PC-3 (cell line): ENCODE measurements around the gene RPL29. TPM values are rescaled to one million over a fixed set of nuclear protein-coding genes. Genes with fewer than 3 reads are reported as not detected.

Source experiments
- ATAC-seq: fragments of 200-7000 bp; cut with Tn5 transposase; 2 replicates; pipeline ENCODE4 v1.9.1; 2020; ENCODE audit warnings: mild to moderate bottlenecking, moderate library complexity
- BruUV-seq: library from RNA; stranded (reverse); fragments of 400-500 nt; replicated peaks from 2 replicates; lab custom pipeline; 2021; lab: Mats Ljungman, UMichigan
- CTCF ChIA-PET: fragments of 300-600 bp; sonication (Branson Sonifier 250); formaldehyde crosslinking; loops from one replicate; lab custom pipeline; 2022; ENCODE audit warnings: antibody characterized with exemption; lab: Charles Lee
- POLR2A ChIA-PET: fragments of 300-600 bp; sonication (Branson Sonifier 250); formaldehyde crosslinking; loops from one replicate; lab custom pipeline; 2022; ENCODE audit warnings: antibody characterized with exemption; ENCODE audit not compliant: unreplicated experiment; lab: Charles Lee
- DNase-seq: peaks from one replicate; pipeline ENCODE4 v3.0.0-alpha.2; 2015
- H2AFZ ChIP-seq: fragments of 300-600 bp; sonication (generic); 2 replicates; pipeline ENCODE4 v1.6.0; 2016; ENCODE audit warnings: antibody characterized with exemption, low read length
- H3F3A ChIP-seq: fragments of 300-600 bp; sonication (generic); one replicate; pipeline ENCODE4 v1.6.0; 2017; ENCODE audit warnings: antibody characterized with exemption, low read length, control low read depth, mild to moderate bottlenecking; ENCODE audit not compliant: unreplicated experiment
- H3K27ac ChIP-seq: fragments of 300-600 bp; sonication (generic); 2 replicates; pipeline ENCODE4 v1.5.1; 2016; ENCODE audit warnings: mild to moderate bottlenecking, low read length
- H3K27me3 ChIP-seq: fragments of 300-600 bp; sonication (generic); 2 replicates; pipeline ENCODE4 v1.6.1; 2016; ENCODE audit warnings: low read length, mixed read lengths
- H3K36me3 ChIP-seq: fragments of 300-600 bp; sonication (generic); 2 replicates; pipeline ENCODE4 v1.6.1; 2016; ENCODE audit warnings: low read depth, mixed run types, low read length, mixed read lengths
- H3K4me1 ChIP-seq: fragments of 300-600 bp; sonication (generic); 2 replicates; pipeline ENCODE4 v1.5.1; 2016; ENCODE audit warnings: low read length; ENCODE audit not compliant: insufficient read depth
- H3K4me2 ChIP-seq: fragments of 300-600 bp; sonication (generic); 2 replicates; pipeline ENCODE4 v1.6.0; 2016; ENCODE audit warnings: low read length
- H3K4me3 ChIP-seq: fragments of 300-600 bp; sonication (generic); 2 replicates; pipeline ENCODE4 v1.5.1; 2016; ENCODE audit warnings: mild to moderate bottlenecking, low read length, mixed read lengths
- H3K79me2 ChIP-seq: fragments of 300-600 bp; sonication (generic); 2 replicates; pipeline ENCODE4 v1.6.1; 2017; ENCODE audit warnings: low read length, mixed read lengths
- H3K9ac ChIP-seq: fragments of 300-600 bp; sonication (generic); 2 replicates; pipeline ENCODE4 v1.6.0; 2016; ENCODE audit warnings: mild to moderate bottlenecking, low read length
- H3K9me2 ChIP-seq: fragments of 300-600 bp; sonication (generic); replicated peaks from 2 replicates; pipeline ENCODE4 v1.6.1; 2016; ENCODE audit warnings: mixed run types, low read length, mixed read lengths
- H3K9me3 ChIP-seq: fragments of 300-600 bp; sonication (generic); 2 replicates; pipeline ENCODE4 v1.6.1; 2016; ENCODE audit warnings: low read length, mixed read lengths
- H4K20me1 ChIP-seq: fragments of 300-600 bp; sonication (generic); 2 replicates; pipeline ENCODE4 v1.6.1; 2016; ENCODE audit warnings: low read length, mixed read lengths
- EZH2 ChIP-seq: fragments of 300-600 bp; sonication (generic); IDR thresholded peaks from one replicate; pipeline ENCODE4 v1.6.1; 2017; ENCODE audit warnings: antibody characterized with exemption, mild to moderate bottlenecking, low read length; ENCODE audit not compliant: unreplicated experiment
- EZH2phosphoT487 ChIP-seq: fragments of 300-600 bp; sonication (generic); IDR thresholded peaks from 2 replicates; pipeline ENCODE4 v1.6.1; 2018; ENCODE audit warnings: mild to moderate bottlenecking, antibody characterized with exemption, low read length, borderline replicate concordance
- intact Hi-C: fragments of 100-400 bp; cut with micrococcal nuclease; formaldehyde crosslinking; loops from 2 replicates; pipeline ENCODE4 v1.9.0; 2023
- total RNA-seq: library from RNA; depleted of rRNA; stranded (reverse); fragments of >200 nt; gene quantifications from 2 replicates; pipeline ENCODE4 v1.2.3, GENCODE V29; 2014
- TF ChIP-seq, protein P1 (sequence below): fragments of 300-600 bp; sonication (generic); conservative IDR thresholded peaks from 2 replicates; pipeline ENCODE4 v1.5.1; 2017; ENCODE audit warnings: antibody characterized with exemption, low read depth, mild to moderate bottlenecking, low read length

RPL29 gene
- total RNA-seq, 1 experiment from 2014 or later = 1,807 TPM

DNA sequence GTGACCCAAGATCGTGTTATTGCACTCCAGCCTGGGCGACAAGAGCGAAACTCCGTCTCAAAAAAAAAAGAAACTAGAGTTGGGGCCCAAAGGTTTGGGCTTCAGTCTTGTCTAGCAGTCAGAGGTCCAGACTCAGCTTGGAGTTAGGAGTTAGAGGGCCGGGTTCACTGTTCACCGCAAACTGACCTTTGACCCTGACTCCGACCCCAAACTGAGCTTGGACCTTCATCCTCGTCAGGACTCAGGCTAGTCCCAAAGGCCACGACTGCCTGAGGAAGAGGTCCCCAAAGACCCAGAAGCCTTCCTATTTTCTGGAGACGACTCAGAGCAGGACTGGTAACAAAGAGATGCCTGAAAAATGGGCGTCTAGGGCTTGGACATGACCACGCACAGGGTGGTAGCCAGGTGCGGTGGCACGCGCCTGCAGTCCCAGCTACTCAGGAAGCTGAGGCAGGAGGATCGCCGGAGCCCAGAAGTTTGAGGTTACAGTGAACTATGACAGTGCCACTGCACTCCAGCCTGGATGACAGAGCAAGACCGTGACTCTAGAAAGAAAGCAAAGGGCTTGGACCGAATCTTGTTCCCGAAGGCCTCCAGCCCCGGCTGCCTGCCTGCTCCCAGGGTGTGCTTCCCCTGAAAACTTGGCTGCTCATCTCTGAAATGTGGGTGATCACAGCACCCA lies 22.8 kb upstream of the RPL29 start:
- ATAC-seq (no peak), DNase-seq (no peak)
- H4K20me1 ChIP-seq = no peaks in the 10 kb centered on the region
- no TSS peak for BruUV-seq
- H3K4me2 ChIP-seq = no peak overlapping the region
- no peak overlapping the region for H2AFZ ChIP-seq
- H3K4me1 ChIP-seq = no peaks in the 10 kb centered on the region
- intact Hi-C loops = no loop called here
- no peaks in the 10 kb centered on the region for H3K36me3 ChIP-seq
- H3F3A ChIP-seq = no peaks in the 10 kb centered on the region
- H3K27me3 ChIP-seq = no peaks in the 10 kb centered on the region
- H3K9ac ChIP-seq = no peak overlapping the region
- no peaks in the 10 kb centered on the region for H3K9me3 ChIP-seq
- no peak overlapping the region for H3K27ac ChIP-seq
- H3K9me2 ChIP-seq = no peaks in the 10 kb centered on the region
- no peak overlapping the region for H3K4me3 ChIP-seq
- no peaks in the 10 kb centered on the region for H3K79me2 ChIP-seq
- TF ChIP-seq, protein P1, sequence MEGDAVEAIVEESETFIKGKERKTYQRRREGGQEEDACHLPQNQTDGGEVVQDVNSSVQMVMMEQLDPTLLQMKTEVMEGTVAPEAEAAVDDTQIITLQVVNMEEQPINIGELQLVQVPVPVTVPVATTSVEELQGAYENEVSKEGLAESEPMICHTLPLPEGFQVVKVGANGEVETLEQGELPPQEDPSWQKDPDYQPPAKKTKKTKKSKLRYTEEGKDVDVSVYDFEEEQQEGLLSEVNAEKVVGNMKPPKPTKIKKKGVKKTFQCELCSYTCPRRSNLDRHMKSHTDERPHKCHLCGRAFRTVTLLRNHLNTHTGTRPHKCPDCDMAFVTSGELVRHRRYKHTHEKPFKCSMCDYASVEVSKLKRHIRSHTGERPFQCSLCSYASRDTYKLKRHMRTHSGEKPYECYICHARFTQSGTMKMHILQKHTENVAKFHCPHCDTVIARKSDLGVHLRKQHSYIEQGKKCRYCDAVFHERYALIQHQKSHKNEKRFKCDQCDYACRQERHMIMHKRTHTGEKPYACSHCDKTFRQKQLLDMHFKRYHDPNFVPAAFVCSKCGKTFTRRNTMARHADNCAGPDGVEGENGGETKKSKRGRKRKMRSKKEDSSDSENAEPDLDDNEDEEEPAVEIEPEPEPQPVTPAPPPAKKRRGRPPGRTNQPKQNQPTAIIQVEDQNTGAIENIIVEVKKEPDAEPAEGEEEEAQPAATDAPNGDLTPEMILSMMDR = no peak
- no peak for TF ChIP-seq EZH2phosphoT487
- no peak for TF ChIP-seq EZH2
- CTCF ChIA-PET = no interaction called here
- POLR2A ChIA-PET = no interaction called here

DNA sequence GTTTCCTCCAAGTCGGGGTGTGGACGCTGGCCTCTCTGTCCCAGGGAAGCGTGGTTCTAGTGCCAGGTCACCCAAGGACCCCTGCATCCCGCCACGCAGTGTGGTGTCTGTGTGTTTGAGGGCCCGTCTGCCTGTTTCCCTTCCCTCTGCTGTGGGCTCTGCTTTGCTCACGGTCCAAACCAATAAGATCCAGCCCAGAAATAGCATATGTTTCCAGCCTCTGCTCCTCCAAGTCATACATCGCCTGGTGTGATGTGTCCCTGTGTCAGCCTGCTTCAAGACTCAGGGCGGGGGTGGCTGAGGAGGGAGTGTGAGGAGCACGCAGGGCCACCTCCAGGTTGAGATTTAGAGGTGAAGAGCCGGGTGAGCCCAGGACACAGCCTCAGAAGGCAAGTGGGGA lies 21.9 kb upstream of the RPL29 start:
- H3K79me2 ChIP-seq = no peaks in the 10 kb centered on the region
- no peak for ATAC-seq
- TF ChIP-seq EZH2 (no peak), EZH2phosphoT487 (no peak)
- no TSS peak for BruUV-seq
- H4K20me1 ChIP-seq = no peaks in the 10 kb centered on the region
- ChIA-PET POLR2A (no interaction called here), CTCF (no interaction called here)
- no peaks in the 10 kb centered on the region for H3K4me1 ChIP-seq
- no peak overlapping the region for H2AFZ ChIP-seq
- no peak overlapping the region for H3K9ac ChIP-seq
- no peak for DNase-seq
- H3F3A ChIP-seq = no peaks in the 10 kb centered on the region
- no peaks in the 10 kb centered on the region for H3K36me3 ChIP-seq
- no peaks in the 10 kb centered on the region for H3K27me3 ChIP-seq
- no peaks in the 10 kb centered on the region for H3K9me3 ChIP-seq
- H3K4me3 ChIP-seq = no peak overlapping the region
- intact Hi-C loops = no loop called here
- H3K27ac ChIP-seq = no peak overlapping the region
- H3K9me2 ChIP-seq = no peaks in the 10 kb centered on the region
- no peak overlapping the region for H3K4me2 ChIP-seq

DNA sequence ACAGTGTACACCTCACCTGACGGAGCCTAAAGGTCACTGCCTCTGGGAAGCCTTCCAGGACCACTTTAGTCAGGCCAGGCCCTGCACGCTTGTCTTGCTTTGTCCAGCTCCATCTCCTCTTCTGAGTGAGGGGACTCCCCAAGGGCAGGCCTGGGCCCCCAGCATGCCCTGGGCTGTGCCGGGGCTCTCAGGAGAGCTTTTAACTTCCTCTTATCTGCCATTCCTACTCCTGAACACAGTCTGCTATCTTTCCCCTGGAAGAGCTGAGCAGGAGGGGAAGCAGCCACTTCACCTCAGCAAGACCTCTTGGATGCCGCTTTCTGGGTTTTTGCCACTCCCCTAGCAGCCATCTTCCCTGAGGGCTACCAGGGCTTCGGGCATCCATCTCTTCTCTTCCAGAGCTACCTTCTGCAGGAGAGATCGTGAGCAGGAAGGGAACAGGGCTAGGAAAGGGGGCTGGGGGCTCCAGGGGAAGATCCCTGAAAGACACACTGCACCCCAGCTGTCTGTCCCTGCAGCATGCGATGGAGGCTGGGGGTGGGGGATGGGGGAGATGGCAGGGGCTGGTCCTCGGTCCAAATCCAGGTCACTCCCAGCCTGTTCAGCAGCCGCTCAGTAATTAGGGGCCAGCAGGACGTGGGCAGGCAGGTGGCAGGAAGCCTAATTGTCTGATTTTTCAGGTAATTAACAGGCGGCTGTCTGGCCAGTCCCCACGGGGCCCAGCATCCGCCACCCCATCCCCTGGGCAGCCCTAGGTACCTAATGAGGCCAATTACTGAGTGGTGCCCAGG lies 19.9 kb upstream of the RPL29 start:
- H3K9me2 ChIP-seq = no peaks in the 10 kb centered on the region
- H3K79me2 ChIP-seq = no peaks in the 10 kb centered on the region
- DNase-seq (no peak), ATAC-seq (no peak)
- no peak overlapping the region for H3K4me2 ChIP-seq
- H3K9ac ChIP-seq = no peak overlapping the region
- intact Hi-C loops = no loop called here
- POLR2A ChIA-PET = no interaction called here
- H3K36me3 ChIP-seq = no peaks in the 10 kb centered on the region
- H3F3A ChIP-seq = no peaks in the 10 kb centered on the region
- no TSS peak for BruUV-seq
- H2AFZ ChIP-seq = no peak overlapping the region
- no peaks in the 10 kb centered on the region for H3K9me3 ChIP-seq
- TF ChIP-seq EZH2 = no peak
- TF ChIP-seq, protein P1 = no peak
- TF ChIP-seq EZH2phosphoT487 = no peak
- no peaks in the 10 kb centered on the region for H3K27me3 ChIP-seq
- no peaks in the 10 kb centered on the region for H4K20me1 ChIP-seq
- CTCF ChIA-PET = no interaction called here
- no peak overlapping the region for H3K27ac ChIP-seq
- H3K4me3 ChIP-seq = no peak overlapping the region
- H3K4me1 ChIP-seq = no peaks in the 10 kb centered on the region
